Effector CD8-positive, alpha-beta T cell (primary cell): ENCODE results near the gene CDH15.

Experiments
- DNase-seq: peaks from one replicate; lab custom pipeline; 2025; lab: John Stamatoyannopoulos, UW

CDH15 gene

GRCh38 chr16:89140981-89141883, 30.3 kb upstream of the CDH15 start:
- no peak for DNase-seq

- no peak for DNase-seq
Measured at GRCh38 chr16:89141884-89142267, 29.7 kb upstream of the CDH15 start.

DNA sequence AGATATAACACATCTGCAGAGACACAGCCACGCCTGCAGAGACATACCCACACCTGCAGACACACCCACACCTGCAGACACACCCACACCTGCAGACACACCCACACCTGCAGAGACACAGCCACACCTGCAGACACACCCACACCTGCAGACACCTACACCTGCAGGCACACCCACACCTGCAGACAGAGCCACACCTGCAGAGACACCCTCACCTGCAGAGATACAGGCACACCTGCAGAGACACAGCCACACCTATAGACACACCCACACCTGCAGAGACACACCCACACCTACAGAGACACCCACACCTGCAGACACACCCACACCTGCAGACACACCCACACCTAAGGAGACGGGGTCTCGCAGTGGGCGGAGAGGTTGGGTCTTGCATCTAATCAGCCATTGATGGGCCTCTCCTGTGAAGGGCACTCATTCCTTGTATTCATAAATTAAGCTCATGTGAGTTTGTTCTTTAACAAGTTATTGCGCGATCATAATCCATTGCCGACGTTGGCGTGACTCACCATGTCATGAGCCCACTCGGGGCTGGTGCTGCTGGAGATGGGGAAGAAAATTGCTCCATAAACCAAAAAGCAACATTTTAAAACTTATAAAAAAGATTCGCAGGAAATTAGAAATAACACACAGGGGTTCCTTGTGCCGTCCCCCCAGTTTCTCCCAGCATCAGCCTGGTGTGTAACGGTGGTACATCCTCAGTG, 28.9 kb upstream of the CDH15 start:
- no peak for DNase-seq

GRCh38 chr16:89143201-89143741, 28.3 kb upstream of the CDH15 start:
- no peak for DNase-seq

DNA sequence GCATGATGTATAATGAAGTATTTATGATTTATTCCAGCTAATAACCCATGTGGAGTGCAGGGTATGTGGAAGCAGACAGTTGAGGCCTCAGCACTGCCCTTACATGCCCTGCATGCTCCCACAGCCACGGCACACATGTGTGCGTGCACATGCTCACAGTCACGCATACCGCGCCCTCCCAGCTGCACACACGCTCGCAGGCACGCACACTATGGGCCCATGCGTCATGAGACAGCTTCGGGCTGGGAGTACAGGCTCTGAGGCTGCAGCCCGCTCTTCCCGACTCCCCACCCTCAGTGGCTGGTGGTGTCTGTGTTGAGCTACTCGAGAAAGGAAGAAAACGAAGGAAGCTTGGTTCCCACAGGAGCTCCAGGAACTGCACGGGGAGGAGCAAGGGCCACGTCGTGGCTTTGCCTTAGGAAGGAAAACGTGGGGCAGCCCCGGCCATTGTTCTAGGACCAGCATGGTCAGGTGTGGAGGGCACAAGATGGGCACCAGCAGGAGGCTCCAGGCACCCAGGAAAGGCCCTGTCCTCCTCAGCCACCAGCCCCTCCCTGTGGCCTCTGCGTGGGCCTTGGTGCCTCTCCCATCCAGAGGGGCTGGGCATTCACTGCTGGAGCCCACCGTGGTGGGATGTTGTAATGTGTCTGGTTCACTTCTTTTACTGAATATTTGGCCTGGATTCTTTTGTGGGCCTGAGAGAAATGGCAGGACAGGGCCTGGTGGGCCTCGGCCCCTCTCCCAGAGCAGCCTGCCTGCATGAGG, 27.5 kb upstream of the CDH15 start:
- DNase-seq: no peak

- no peak for DNase-seq
Measured at GRCh38 chr16:89144681-89145080, 26.9 kb upstream of the CDH15 start.

- DNase-seq: no peak
Measured at GRCh38 chr16:89145406-89146161, 26.0 kb upstream of the CDH15 start.

DNA sequence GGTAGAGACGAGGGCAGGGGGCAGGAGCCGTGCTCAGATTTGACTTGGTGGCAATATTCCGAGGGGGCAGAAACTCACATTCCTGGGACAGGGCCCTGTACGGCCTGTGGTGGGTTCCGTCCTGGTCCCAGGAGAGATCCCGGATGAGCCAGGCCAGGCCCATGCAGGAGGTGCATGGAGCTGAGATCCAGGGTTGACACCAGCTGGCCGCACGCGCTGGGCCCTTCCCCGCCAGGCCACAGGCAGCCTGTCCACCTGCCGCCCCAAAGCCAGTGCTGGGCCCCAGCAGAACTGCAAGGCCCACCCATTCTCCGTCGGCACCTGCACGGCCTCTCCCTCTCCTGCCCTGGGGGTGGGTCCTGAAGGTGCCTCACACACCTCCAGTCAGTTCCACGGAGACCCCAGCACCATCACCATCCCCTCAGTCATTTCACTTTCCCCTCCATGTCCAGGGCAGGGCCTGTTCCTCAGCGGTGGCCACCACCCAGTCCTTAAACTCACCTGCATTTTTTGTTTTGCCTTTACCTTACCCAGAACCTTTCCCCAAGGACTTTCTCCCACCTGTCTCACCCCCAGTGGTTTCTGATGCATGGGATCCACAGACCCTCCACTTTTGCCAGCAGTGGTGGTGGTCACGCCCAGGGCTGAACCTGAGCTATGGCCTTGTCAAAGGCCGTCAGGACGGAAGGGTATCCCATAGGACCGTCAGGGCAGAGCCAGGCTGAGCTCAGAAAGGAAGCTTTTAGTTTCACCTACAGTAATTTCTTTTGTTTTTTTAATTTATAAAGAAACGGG, 25.1 kb upstream of the CDH15 start:
- DNase-seq: no peak

DNA sequence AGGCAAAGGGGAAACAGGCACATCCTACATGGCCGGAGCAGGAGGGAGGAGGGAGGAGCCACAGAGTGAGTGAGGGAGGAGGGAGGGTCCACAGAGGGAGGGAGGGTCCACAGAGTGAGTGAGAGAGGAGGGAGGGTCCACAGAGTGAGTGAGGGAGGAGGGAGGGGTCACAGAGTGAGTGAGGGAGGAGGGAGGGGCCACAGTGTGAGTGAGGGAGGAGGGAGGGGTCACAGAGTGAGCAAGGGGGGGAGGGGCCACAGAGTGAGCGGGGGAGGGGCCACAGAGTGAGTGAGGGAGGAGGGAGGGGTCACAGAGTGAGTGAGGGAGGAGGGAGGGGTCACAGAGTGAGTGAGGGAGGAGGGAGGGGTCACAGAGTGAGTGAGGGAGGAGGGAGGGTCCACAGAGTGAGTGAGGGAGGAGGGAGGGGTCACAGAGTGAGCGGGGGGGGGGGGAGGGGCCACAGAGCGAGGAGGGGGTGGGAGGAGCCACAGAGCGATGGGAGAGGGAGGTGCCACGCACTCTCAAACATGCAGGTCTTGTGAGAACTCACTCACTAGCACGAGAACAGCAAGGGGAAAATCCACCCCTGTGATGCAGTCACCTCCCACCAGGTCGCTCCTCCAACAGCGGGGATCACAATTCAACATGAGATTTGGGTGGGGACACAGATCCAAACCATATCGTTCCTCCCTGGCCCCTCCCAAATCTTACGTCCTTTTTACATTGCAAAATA, 24.3 kb upstream of the CDH15 start:
- no peak for DNase-seq

DNA sequence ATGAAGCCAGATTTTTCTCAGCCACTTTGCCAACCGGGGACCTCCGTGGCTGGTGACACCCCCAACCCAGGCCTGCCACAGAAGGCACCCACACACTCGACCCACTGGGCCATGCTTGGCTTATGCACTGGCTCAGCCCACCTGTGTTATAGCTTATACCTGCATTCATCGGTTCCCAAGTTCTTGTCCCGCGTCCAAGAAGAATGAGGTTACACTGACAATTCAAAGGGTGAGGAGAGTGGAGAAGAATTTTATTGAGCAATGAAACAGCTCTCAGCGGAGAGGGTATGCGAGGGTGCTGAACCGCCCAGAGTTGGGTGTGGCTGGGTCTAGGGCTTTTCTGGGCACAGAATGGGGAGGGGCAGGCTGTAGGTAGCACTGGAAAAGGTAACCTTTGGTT, 22.2 kb upstream of the CDH15 start:
- no peak for DNase-seq

DNA sequence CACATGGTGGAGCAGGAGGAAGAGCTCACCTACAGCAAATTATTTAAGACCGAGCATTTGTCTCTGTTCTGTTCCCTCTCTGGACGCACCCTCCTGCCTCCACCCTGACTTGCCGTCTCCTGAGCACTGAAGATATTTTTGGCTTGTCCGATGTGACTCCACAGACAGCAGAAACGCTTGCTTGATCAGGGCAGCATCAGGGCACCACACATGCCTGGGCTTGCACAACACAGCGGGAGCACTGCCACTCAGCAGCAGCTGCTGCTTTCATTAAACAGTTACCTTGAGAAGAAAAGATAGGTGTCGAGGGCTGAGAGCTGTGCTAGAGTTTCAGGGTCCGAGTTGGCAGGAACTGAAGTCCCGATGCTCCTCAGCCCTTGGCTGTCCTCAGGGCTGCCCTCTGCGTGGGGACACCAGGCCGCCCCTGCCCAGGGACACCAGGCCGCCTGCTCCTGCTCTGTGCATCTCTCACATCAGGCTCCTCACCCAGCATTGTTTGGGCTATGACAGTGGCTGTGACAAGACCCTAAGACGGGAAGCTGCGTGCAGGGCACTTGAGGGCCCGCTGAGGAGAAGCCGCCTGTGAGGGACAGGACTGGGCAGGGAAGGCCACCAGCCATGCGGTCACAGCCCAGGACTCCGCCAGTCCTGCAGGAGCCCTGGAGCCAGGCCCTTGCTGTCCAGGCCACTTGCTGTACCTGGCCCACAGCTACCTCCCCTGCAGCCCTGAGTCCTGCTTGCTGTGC, 21.3 kb upstream of the CDH15 start:
- DNase-seq: no peak

DNA sequence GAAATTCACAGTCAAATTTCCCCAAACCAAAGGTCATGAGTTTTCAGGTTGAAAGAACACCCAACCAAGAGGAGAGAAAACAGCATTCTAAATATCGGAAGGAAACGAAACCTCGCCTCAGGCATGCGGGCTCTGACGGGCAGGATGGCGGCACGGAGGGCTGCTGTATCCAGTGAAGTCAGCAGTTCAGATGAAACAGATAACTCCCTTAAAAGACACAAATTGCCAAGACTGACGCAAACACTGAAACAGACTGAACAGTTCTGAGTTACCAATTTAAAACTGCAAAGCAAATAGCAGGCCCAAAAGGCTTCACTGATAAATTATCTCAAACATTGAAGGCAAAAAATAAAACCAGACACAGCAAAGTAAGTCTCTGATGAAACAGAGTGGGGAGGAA, 20.6 kb upstream of the CDH15 start:
- DNase-seq: no peak

DNA sequence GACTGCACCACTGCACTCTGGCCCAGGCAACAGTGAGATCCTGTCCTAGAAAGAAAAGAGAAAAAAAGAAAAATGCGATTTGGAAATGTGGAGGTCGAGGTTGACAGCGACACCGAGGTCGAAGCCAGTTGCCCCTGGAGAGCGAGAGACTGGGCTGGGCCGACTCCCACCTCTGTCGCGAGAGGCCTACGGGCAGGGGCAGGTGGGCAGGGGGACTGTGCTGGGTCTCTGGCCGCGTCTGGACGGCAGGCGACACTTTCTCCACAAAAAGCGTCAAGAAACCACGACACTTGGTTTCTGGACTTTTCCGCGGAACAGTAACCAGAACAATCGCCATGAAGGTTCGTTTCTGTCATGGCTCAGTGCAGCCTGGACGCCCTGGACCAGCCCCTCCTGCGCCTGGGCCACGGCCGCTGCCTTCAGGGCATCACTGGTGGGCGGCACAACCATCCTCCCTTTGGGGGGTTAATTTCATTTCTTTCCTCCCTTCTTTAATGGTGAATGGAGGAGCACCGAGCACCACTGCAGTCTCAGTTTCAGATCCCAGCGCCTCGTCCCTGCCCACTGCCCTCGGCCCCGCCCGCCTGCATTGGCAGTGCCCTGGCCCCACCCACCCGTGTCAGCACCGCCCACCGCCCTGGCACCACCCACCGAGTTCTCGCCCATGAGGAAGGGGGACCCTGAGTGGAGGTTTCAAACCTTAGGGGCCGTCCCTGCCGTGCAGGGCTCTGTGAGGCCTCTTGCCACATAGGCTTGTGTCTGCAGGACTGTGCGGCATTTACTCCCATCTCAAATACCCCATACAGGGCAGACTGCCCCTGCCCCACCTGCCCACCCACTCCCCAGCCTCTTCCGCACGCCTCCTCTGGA, 18.5 kb upstream of the CDH15 start:
- DNase-seq: no peak

DNA sequence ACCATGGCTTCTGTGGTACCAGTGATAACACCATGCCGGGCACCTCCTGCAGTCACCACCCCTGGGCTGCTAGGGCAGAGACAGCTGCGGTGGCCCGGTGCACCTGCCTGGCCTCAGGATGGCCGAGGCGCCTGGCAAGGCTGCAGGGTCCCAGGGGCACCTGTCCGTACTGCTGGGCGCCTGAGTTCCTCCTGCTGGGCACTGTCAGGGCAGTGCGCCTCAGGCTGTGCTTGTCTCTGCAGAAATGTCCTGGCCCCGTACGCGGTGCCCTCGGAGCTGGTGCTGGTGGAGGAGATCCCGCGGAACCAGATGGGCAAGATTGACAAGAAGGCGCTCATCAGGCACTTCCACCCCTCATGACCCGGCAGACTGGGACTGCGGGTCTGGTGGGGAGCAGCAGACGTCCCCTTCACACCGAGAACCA, 17.7 kb upstream of the CDH15 start:
- no peak for DNase-seq

DNA sequence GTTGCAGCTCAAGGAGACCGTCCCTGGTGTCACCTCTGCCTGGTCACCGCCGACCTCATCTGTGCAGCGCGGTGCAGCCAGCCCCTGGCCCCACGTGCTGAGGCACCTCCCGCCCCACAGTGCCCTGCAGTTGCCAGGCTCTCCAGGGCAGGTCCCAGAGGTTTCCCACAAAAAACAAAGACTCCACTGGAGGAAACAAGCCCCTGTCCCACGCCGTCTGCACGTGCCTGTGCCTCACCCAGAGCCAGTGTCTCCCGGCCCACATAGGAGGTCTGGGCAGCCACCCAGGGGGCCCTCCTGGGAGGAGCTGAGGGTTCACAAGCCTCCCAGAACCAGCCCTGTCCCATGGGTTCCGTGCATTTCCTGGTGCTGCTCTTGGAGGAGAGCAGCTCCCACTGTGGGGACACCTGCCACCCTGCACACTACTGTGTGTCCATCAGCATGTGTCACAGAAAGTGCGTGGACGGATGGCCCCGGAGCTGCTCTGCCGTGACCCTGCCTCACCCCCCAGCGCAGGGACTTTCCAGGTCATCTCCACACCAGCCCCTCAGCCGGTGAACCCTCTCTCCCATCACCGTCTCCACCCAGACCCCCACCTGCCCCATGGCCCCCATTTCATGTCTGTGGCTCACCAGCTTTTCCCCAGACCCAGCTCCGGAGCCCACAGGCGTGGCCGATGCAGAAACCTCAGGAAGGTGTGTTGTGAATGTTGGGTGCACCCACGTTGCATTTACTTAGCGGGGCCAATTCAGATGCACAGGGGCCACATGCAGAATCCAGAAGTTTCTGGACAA, 17.0 kb upstream of the CDH15 start:
- no peak for DNase-seq

- no peak for DNase-seq
Measured at GRCh38 chr16:89155184-89155679, 16.3 kb upstream of the CDH15 start.
